H1 (cell line): Measurements from ENCODE around the gene WASHC4. TPM values are rescaled to one million over a fixed set of nuclear protein-coding genes. Genes with fewer than 3 reads are reported as not detected.

ENCODE experiments used
- CTCF ChIA-PET: fragments of 300-600 bp; sonication (Branson Sonifier 250); formaldehyde crosslinking; loops from one replicate; lab custom pipeline; 2021; ENCODE audit not compliant: partially characterized antibody; lab: Charles Lee
- POLR2A ChIA-PET: fragments of 300-600 bp; sonication (Branson Sonifier 250); formaldehyde crosslinking; loops from one replicate; lab custom pipeline; 2021; ENCODE audit warnings: inconsistent platforms; ENCODE audit not compliant: partially characterized antibody; lab: Charles Lee
- DNase-seq, 2 experiments: peaks; one replicate each; pipeline versions ENCODE4 v3.0.0 to v3.0.0-alpha.2; 2010 to 2022; ENCODE audit warnings: low spot score in 2 of 2, low read depth in 1 of 2, mixed read lengths in 1 of 2
- FAIRE-seq: peaks from 2 replicates; lab custom pipeline; 2011; peaks lifted over from hg19 to GRCh38; lab: Jason Lieb, UNC
- H2AFZ ChIP-seq: 2 replicates; pipeline ENCODE4 v1.8.1; 2012; ENCODE audit warnings: low read length, inconsistent platforms
- H2AK5ac ChIP-seq: 2 replicates; pipeline ENCODE4 v1.6.1; 2013; ENCODE audit warnings: low read depth, low read length
- H2BK120ac ChIP-seq: replicated peaks from 2 replicates; pipeline ENCODE3; 2013; ENCODE audit warnings: low read depth, low read length, inconsistent platforms
- H2BK12ac ChIP-seq: 2 replicates; pipeline ENCODE4 v1.6.1; 2013; ENCODE audit warnings: low read depth, low read length
- H2BK15ac ChIP-seq: 2 replicates; pipeline ENCODE4 v1.6.1; 2013; ENCODE audit warnings: low read length
- H2BK20ac ChIP-seq: 2 replicates; pipeline ENCODE4 v1.6.1; 2013; ENCODE audit warnings: low read length
- H2BK5ac ChIP-seq: 2 replicates; pipeline ENCODE4 v1.6.1; 2013; ENCODE audit warnings: low read depth, low read length
- H3K14ac ChIP-seq: 2 replicates; pipeline ENCODE4 v1.6.1; 2013; ENCODE audit warnings: inconsistent platforms; ENCODE audit not compliant: insufficient read length
- H3K18ac ChIP-seq: 2 replicates; pipeline ENCODE4 v1.6.1; 2013; ENCODE audit warnings: low read length; ENCODE audit errors: extremely low read depth
- H3K23ac ChIP-seq: 2 replicates; pipeline ENCODE4 v1.6.1; 2013; ENCODE audit warnings: inconsistent platforms; ENCODE audit not compliant: insufficient read length
- H3K23me2 ChIP-seq: 2 replicates; pipeline ENCODE4 v1.6.1; 2013; ENCODE audit warnings: low read depth, low read length
- H3K27ac ChIP-seq: 2 replicates; pipeline ENCODE4 v1.6.1; 2011; ENCODE audit warnings: low read depth, low read length, inconsistent platforms
- H3K27me3 ChIP-seq, 4 experiments: replicated peaks in 1 of 4; 1 replicate in 1 of 4; 2 replicates in 3 of 4; pipeline versions ENCODE4 v1.6.1 to v1.8.1; 2011 to 2013; ENCODE audit warnings: low read length in 3 of 4, mild to moderate bottlenecking in 3 of 4, inconsistent platforms in 2 of 4, mixed read lengths in 2 of 4, moderate library complexity in 1 of 4; ENCODE audit not compliant: control insufficient read depth in 3 of 4, insufficient read depth in 3 of 4; ENCODE audit errors: extremely low read depth in 1 of 4
- H3K36me3 ChIP-seq, 4 experiments: 2 replicates each; pipeline versions ENCODE4 v1.6.1 to v1.8.1; 2011 to 2013; ENCODE audit warnings: mild to moderate bottlenecking in 4 of 4, low read length in 3 of 4, moderate library complexity in 2 of 4, control low read depth in 1 of 4, inconsistent platforms in 1 of 4; ENCODE audit not compliant: insufficient read depth in 4 of 4, control insufficient read depth in 2 of 4
- H3K4ac ChIP-seq: replicated peaks from 2 replicates; pipeline ENCODE3; 2013; ENCODE audit warnings: low read length, low read depth, mixed read lengths, inconsistent platforms; ENCODE audit not compliant: insufficient read length
- H3K4me1 ChIP-seq, 4 experiments: replicated peaks in 1 of 4; 1 replicate in 1 of 4; 2 replicates in 3 of 4; pipeline versions ENCODE4 v1.6.1 to v1.8.1; 2011 to 2013; ENCODE audit warnings: low read length in 3 of 4, inconsistent platforms in 2 of 4, mixed read lengths in 1 of 4; ENCODE audit not compliant: insufficient read depth in 4 of 4, control insufficient read depth in 3 of 4
- H3K4me2 ChIP-seq, 2 experiments: 2 replicates each; pipeline versions ENCODE4 v1.6.1 to v1.8.1; 2011 to 2013; ENCODE audit warnings: low read depth in 2 of 2, low read length in 2 of 2, control low read depth in 1 of 2, inconsistent platforms in 1 of 2, mild to moderate bottlenecking in 1 of 2; ENCODE audit not compliant: insufficient read depth in 1 of 2
- H3K4me3 ChIP-seq, 4 experiments: fragments of 200-600, 300-600 bp in 1 of 4; sonication (generic), shearing (Covaris generic), sonication (Bioruptor Twin) in 1 of 4; 2 replicates each; pipeline versions ENCODE4 v1.5.1 to v1.8.1; 2011 to 2016; ENCODE audit warnings: low read length in 4 of 4, low read depth in 3 of 4, control low read depth in 2 of 4, inconsistent platforms in 2 of 4, mild to moderate bottlenecking in 2 of 4, mixed read lengths in 1 of 4, moderate library complexity in 1 of 4; ENCODE audit not compliant: insufficient read depth in 2 of 4; ENCODE audit errors: extremely low read depth in 1 of 4
- H3K56ac ChIP-seq: replicated peaks from 2 replicates; pipeline ENCODE3; 2013; ENCODE audit warnings: low read depth, mild to moderate bottlenecking, mixed read lengths, low read length, inconsistent platforms; ENCODE audit not compliant: insufficient read length
- H3K79me1 ChIP-seq: 2 replicates; pipeline ENCODE4 v1.6.1; 2013; ENCODE audit warnings: low read depth, low read length, control low read depth
- H3K79me2 ChIP-seq, 2 experiments: 2 replicates each; pipeline versions ENCODE4 v1.6.1 to v1.8.1; 2012 to 2013; ENCODE audit warnings: low read length in 2 of 2, mild to moderate bottlenecking in 2 of 2, inconsistent platforms in 1 of 2; ENCODE audit not compliant: insufficient read depth in 2 of 2, control insufficient read depth in 1 of 2
- H3K9ac ChIP-seq, 4 experiments: replicated peaks in 1 of 4; 1 replicate in 1 of 4; 2 replicates in 3 of 4; pipeline versions ENCODE4 v1.6.1 to v1.8.1; 2011 to 2013; ENCODE audit warnings: low read depth in 3 of 4, low read length in 3 of 4, control low read depth in 2 of 4, mild to moderate bottlenecking in 2 of 4, moderate library complexity in 2 of 4, inconsistent platforms in 1 of 4; ENCODE audit errors: extremely low read depth in 1 of 4
- H3K9me3 ChIP-seq, 2 experiments: 2 replicates each; pipeline versions ENCODE4 v1.6.1 to v1.8.1; 2012 to 2013; ENCODE audit warnings: mild to moderate bottlenecking in 2 of 2, moderate library complexity in 2 of 2, control low read depth in 1 of 2, inconsistent platforms in 1 of 2, low read depth in 1 of 2, low read length in 1 of 2, mixed read lengths in 1 of 2; ENCODE audit not compliant: insufficient read depth in 2 of 2
- H4K20me1 ChIP-seq, 2 experiments: replicated peaks in 1 of 2; 2 replicates each; pipeline versions ENCODE3 to v1.8.1; 2011 to 2013; ENCODE audit warnings: inconsistent platforms in 2 of 2, low read length in 2 of 2, mild to moderate bottlenecking in 1 of 2; ENCODE audit not compliant: insufficient read depth in 2 of 2, control insufficient read depth in 1 of 2
- H4K5ac ChIP-seq: 2 replicates; pipeline ENCODE4 v1.6.1; 2013; ENCODE audit warnings: low read length, low read depth, mixed read lengths, inconsistent platforms; ENCODE audit not compliant: insufficient read length
- H4K8ac ChIP-seq: 2 replicates; pipeline ENCODE4 v1.8.0; 2013; ENCODE audit warnings: mild to moderate bottlenecking, moderate library complexity, low read length, inconsistent platforms; ENCODE audit not compliant: insufficient read depth; ENCODE audit errors: extremely low read depth
- H4K91ac ChIP-seq: replicated peaks from 2 replicates; pipeline ENCODE3; 2013; ENCODE audit warnings: low read length, mixed read lengths, inconsistent platforms; ENCODE audit not compliant: insufficient read length
- ASH2L ChIP-seq: fragments of 200-600, 300-600 bp; sonication (generic); IDR thresholded peaks from one replicate; pipeline ENCODE4 v1.7.1; 2017; ENCODE audit warnings: low read length
- ATF2 ChIP-seq: IDR thresholded peaks from 2 replicates; pipeline ENCODE4 v1.6.1; 2012; ENCODE audit warnings: low read length, inconsistent platforms
- BACH1 ChIP-seq: IDR thresholded peaks from 2 replicates; pipeline ENCODE4 v1.6.1; 2012; ENCODE audit warnings: low read length, improper control_type of control experiment
- CBX5 ChIP-seq: fragments of 300-800, 300-1000 bp; sonication (generic); IDR thresholded peaks from 2 replicates; pipeline ENCODE4 v1.7.1; 2016; ENCODE audit warnings: antibody characterized with exemption, low read length, low read depth
- CTCF ChIP-seq, 3 experiments: IDR thresholded peaks; 1 replicate in 2 of 3; 2 replicates in 1 of 3; pipeline versions ENCODE4 v1.5.1 to v1.6.1; 2011; ENCODE audit warnings: low read length in 3 of 3, mild to moderate bottlenecking in 3 of 3, inconsistent platforms in 2 of 3, low read depth in 1 of 3, moderate library complexity in 1 of 3; ENCODE audit not compliant: insufficient read depth in 1 of 3; ENCODE audit errors: control extremely low read depth in 1 of 3
- EGR1 ChIP-seq: IDR thresholded peaks from 2 replicates; pipeline ENCODE4 v1.6.1; 2011; ENCODE audit warnings: low read depth, low read length, borderline replicate concordance
- EP300 ChIP-seq, 2 experiments: IDR thresholded peaks; 1 replicate in 1 of 2; 2 replicates in 1 of 2; pipeline ENCODE4 v1.6.1; 2011 to 2012; ENCODE audit warnings: low read depth in 2 of 2, low read length in 2 of 2, mild to moderate bottlenecking in 2 of 2, borderline replicate concordance in 1 of 2, inconsistent platforms in 1 of 2, moderate library complexity in 1 of 2
- FOSL1 ChIP-seq: IDR thresholded peaks from 2 replicates; pipeline ENCODE4 v1.6.1; 2011; ENCODE audit warnings: mild to moderate bottlenecking, low read depth, low read length, moderate library complexity; ENCODE audit not compliant: insufficient read depth
- NRF1 ChIP-seq: IDR thresholded peaks from 2 replicates; pipeline ENCODE4 v1.6.1; 2011; ENCODE audit warnings: mild to moderate bottlenecking, low read depth, low read length, improper control_type of control experiment
- TAF1 ChIP-seq: IDR thresholded peaks from 2 replicates; pipeline ENCODE4 v1.6.1; 2011; ENCODE audit warnings: mild to moderate bottlenecking, low read depth, low read length
- YY1 ChIP-seq: IDR thresholded peaks from 2 replicates; pipeline ENCODE4 v1.6.1; 2011; ENCODE audit warnings: low read depth, mild to moderate bottlenecking, low read length
- WGBS, 2 experiments: shearing (Covaris generic) in 1 of 2; methylation state at CpG; one replicate each; pipeline versions ENCODE4 v1.1.6 to v1.1.7; 2013 to 2015; ENCODE audit warnings: low lambda C conversion rate in 2 of 2, mixed read lengths in 2 of 2, inconsistent platforms in 1 of 2, low coverage in 1 of 2, missing lambda C conversion rate in 1 of 2; ENCODE audit not compliant: insufficient replicate concordance in 2 of 2, insufficient coverage in 1 of 2, insufficient read length in 1 of 2; ENCODE audit errors: extremely low coverage in 1 of 2, missing lambda C conversion rate in 1 of 2; 5-methylcytosine and 5-hydroxymethylcytosine counted together
- polyA plus RNA-seq, 7 experiments: library from polyadenylated mRNA; depleted of rRNA in 3 of 7; stranded (reverse) in 5 of 7; unstranded in 2 of 7; fragments of >200 nt in 5 of 7; fragments of 200-250 nt in 2 of 7; gene quantifications; 1 replicate in 5 of 7; 2 replicates in 1 of 7; 4 replicates in 1 of 7; pipeline versions ENCODE4 v1.2.1 to v1.2.3, GENCODE V29; 2011 to 2013; ENCODE audit warnings: missing spikeins in 2 of 7, mixed read lengths in 2 of 7
- total RNA-seq: library from RNA; stranded (reverse); fragmentation: NEBNext Ultra II Directional; extraction: Animal tissue kit (Norgen Biotek cat#: 25700); gene quantifications from 2 replicates; pipeline ENCODE4 v1.2.1, GENCODE V29; 2021

WASHC4 gene
- total and polyA plus RNA-seq, 2 of the 8 experiments (the other 6 are each of a cell fraction or from before 2014, with no cell fraction given) = 13.0 to 38.5 TPM

GRCh38 chr12:105076098-105076497, 31.4 kb upstream of the WASHC4 start:
- FAIRE-seq (no peak), DNase-seq (no peak)
- no peak overlapping the region for H2BK15ac ChIP-seq
- WGBS, 2 experiments = 95% methylated on average over 1 of the region's 1 CpG; no CpG with 5 or more reads in 1 of the 2 experiments
- no peaks in the 10 kb centered on the region for H4K20me1 ChIP-seq
- no peak overlapping the region for H3K9ac ChIP-seq
- no peaks in the 10 kb centered on the region for H3K27me3 ChIP-seq
- H4K91ac ChIP-seq = no peak overlapping the region
- no peak overlapping the region for H2BK20ac ChIP-seq
- ChIA-PET CTCF (no interaction called here), POLR2A (interaction anchor here (1.4 kb wide), 1 partner anchor 9 kb away, joined by 5 read pairs; no protein-coding TSS in a partner anchor)
- H3K36me3 ChIP-seq = no peaks in the 10 kb centered on the region
- no peak overlapping the region for H4K5ac ChIP-seq
- H3K56ac ChIP-seq = no peak overlapping the region
- no peak overlapping the region for H3K18ac ChIP-seq
- H3K4ac ChIP-seq = no peak overlapping the region
- no peaks in the 10 kb centered on the region for H3K23me2 ChIP-seq
- no peak overlapping the region for H2BK5ac ChIP-seq
- H2BK120ac ChIP-seq = no peak overlapping the region
- H3K23ac ChIP-seq = no peak overlapping the region
- no peak overlapping the region for H3K27ac ChIP-seq
- H2AK5ac ChIP-seq = no peak overlapping the region
- H3K14ac ChIP-seq = no peak overlapping the region
- no peak overlapping the region for H4K8ac ChIP-seq
- no peak overlapping the region for H2AFZ ChIP-seq
- no peak overlapping the region for H3K4me3 ChIP-seq
- no peak overlapping the region for H2BK12ac ChIP-seq
- no peak overlapping the region for H3K4me2 ChIP-seq
- H3K4me1 ChIP-seq = no peaks in the 10 kb centered on the region
- H3K9me3 ChIP-seq = no peaks in the 10 kb centered on the region
- no peaks in the 10 kb centered on the region for H3K79me2 ChIP-seq
- no peaks in the 10 kb centered on the region for H3K79me1 ChIP-seq
- no peak for TF ChIP-seq ASH2L
- no peak for TF ChIP-seq FOSL1
- TF ChIP-seq CBX5 = no peak
- no peak for TF ChIP-seq EGR1
- TF ChIP-seq CTCF (IDR thresholded peaks at IDR 0.05; ENCODE audit: control extremely low read depth in 1 of 3, insufficient read depth in 1 of 3, low read depth in 1 of 3, low read length in 3 of 3) = no peak
- TF ChIP-seq ATF2 = no peak
- TF ChIP-seq NRF1 = no peak
- TF ChIP-seq YY1 = no peak
- no peak for TF ChIP-seq BACH1
- no peak for TF ChIP-seq TAF1
- no peak for TF ChIP-seq EP300 (IDR thresholded peaks at IDR 0.05; ENCODE audit: borderline replicate concordance in 1 of 2, low read depth in 2 of 2, low read length in 2 of 2)
